Right lobe of liver (tissue), 6 donors: Measurements from ENCODE around the gene TRIP10. TPM values are rescaled to one million over a fixed set of nuclear protein-coding genes. Genes with fewer than 3 reads are reported as not detected.

Experiments used
- ATAC-seq, 4 donors: fragments of 200-7000 bp; cut with Tn5 transposase; one replicate each; pipeline ENCODE4 v1.9.1; 2020; ENCODE audit warnings: mild to moderate bottlenecking in 4 of 4, moderate library complexity in 4 of 4
- DNase-seq, 3 donors: peaks; one replicate each; pipeline ENCODE4 v3.0.0-alpha.2; 2020
- H3K27ac ChIP-seq, 3 donors: fragments of 200-600 bp; one replicate each; pipeline ENCODE4 v1.8.0; 2022
- H3K27me3 ChIP-seq, 2 donors: fragments of 200-600 bp; one replicate each; pipeline ENCODE4 v1.8.0; 2022
- H3K36me3 ChIP-seq, 4 donors: fragments of 200-600 bp; sonication (generic) in 1 of 4; one replicate each; pipeline versions ENCODE4 v1.5.1 to v1.8.0; 2017 to 2022; ENCODE audit warnings: control low read depth in 1 of 4
- H3K4me1 ChIP-seq, 4 donors: fragments of 200-600 bp; sonication (generic) in 1 of 4; one replicate each; pipeline versions ENCODE4 v1.5.1 to v1.8.0; 2017 to 2022; ENCODE audit warnings: control low read depth in 1 of 4
- H3K4me3 ChIP-seq, 3 donors: fragments of 200-600 bp; one replicate each; pipeline ENCODE4 v1.8.0; 2022
- H3K9me3 ChIP-seq, 4 donors: fragments of 200-600 bp; sonication (generic) in 1 of 4; one replicate each; pipeline versions ENCODE4 v1.5.1 to v1.8.0; 2017 to 2022; ENCODE audit warnings: control low read depth in 1 of 4
- CTCF ChIP-seq, 4 donors: fragments of 200-600 bp in 3 of 4; fragments of 450-650 bp in 1 of 4; IDR thresholded peaks; one replicate each; pipeline versions ENCODE4 v1.5.1 to v1.8.0; 2016 to 2022; ENCODE audit warnings: antibody characterized with exemption in 4 of 4, mild to moderate bottlenecking in 2 of 4
- POLR2A ChIP-seq: fragments of 450-650 bp; IDR thresholded peaks from one replicate; pipeline ENCODE4 v1.6.1; 2017; ENCODE audit warnings: antibody characterized with exemption, mild to moderate bottlenecking
- WGBS: methylation state at CpG from one replicate; pipeline ENCODE4 v1.1.6; 2018; ENCODE audit warnings: low coverage, low lambda C conversion rate; ENCODE audit not compliant: insufficient coverage; ENCODE audit errors: missing lambda C conversion rate; 5-methylcytosine and 5-hydroxymethylcytosine counted together
- intact Hi-C, 2 donors: fragments of 100-400 bp; cut with DNase I; formaldehyde crosslinking; loops; one replicate each; pipeline versions ENCODE4 v1.11.2 to v1.14.1; 2022
- total RNA-seq, 6 experiments: library from RNA; depleted of rRNA in 2 of 6; stranded (reverse); fragments of >200 nt in 2 of 6; fragmentation: NEBNext Ultra II Directional in 3 of 6; extraction: Animal tissue kit (Norgen Biotek cat#: 25700) in 3 of 6; gene quantifications; one replicate each; pipeline versions ENCODE4 v1.1.0 to v1.2.4, GENCODE V29; 2016 to 2023
- donor health status: DM: no; HTN: yes; CAD: no.
- donor health status: DM: no; HTN: no; CAD: no.
- donor health status: DM: no; HTN: no; CAD: no.
- donor health status: DM: no; HTN: yes; CAD: no.
- donor health status: DM: no; HTN: yes; CAD: no.

TRIP10 gene
- total RNA-seq, 6 experiments from 2014 or later: 7.5 to 14.9 (median 9.3) TPM

- no peaks in the 10 kb centered on the region for H3K9me3 ChIP-seq
- whole genome bisulfite sequencing: 29% methylated on average over 6 of the region's 8 CpGs
- H3K4me1 ChIP-seq: peaks cover 0 to 29% (median 5%) of the 10 kb centered on the region in 4 donors
- H3K27me3 ChIP-seq: no peaks in the 10 kb centered on the region
- no peak overlapping the region for H3K4me3 ChIP-seq
- ATAC-seq: peak in 2 of 4 donors; percentile 7 to 8
- TF ChIP-seq POLR2A: no peak
- TF ChIP-seq CTCF (IDR thresholded peaks at IDR 0.05): no peak
- peak; percentile 40 to 69 (median 59) for DNase-seq
- intact Hi-C loops: no loop called here
- no peak overlapping the region for H3K27ac ChIP-seq
- H3K36me3 ChIP-seq: no peaks in the 10 kb centered on the region
Measured at GRCh38 chr19:6765738-6766356, 26.4 kb downstream of the TRIP10 start.

DNA sequence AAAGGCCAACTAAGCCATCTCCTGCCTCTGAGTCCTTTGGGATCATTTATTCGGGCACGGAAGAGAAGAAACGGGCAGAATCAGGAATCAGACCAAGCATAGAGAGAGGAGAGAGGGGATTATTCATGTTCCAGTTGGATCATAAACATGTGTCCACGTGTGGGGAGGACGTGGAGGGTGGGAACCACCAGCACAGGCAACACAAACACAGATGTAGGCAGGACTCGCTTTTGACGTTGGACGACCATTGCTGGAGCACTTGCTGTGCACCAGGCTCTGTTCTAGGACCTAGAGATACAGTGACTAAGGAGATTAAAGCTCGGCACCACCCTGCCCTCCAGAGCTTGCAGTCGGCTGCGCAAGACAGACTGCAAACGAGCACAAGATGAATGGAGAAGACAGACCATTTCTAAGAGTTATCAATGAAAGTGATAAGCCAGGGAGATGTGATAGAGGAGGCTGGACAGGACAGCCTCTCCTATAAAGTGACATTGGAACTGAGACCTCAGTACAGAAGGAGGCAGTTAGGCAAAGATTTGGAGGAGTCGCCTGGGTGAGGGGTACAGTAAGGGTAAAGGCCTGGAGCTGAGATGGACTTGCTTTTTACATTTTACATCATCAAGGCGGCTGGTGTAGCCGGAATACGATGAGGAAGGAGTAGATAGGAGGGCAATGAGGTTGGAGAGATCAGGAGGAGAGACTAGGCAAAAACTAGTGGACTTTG, 27.0 kb downstream of the TRIP10 start:
- TF ChIP-seq POLR2A: no peak
- no peak for TF ChIP-seq CTCF (IDR thresholded peaks at IDR 0.05)
- Histone ChIP-seq H3K36me3 (no peaks in the 10 kb centered on the region), H3K27ac (no peak overlapping the region), H3K4me3 (peak overlapping the region; percentile 19 to 54 (median 27)), H3K4me1 (peaks cover 0 to 29% (median 5%) of the 10 kb centered on the region in 4 donors), H3K27me3 (no peaks in the 10 kb centered on the region), H3K9me3 (no peaks in the 10 kb centered on the region)
- DNase-seq (no peak), ATAC-seq (peak in 1 of 4 donors; percentile 10)
- intact Hi-C loops: no loop called here
- WGBS: 10% methylated on average over 15 of the region's 16 CpGs

GRCh38 chr19:6767081-6767356, 27.5 kb downstream of the TRIP10 start:
- intact Hi-C loops: no loop called here
- ATAC-seq (peak; percentile 8 to 35 (median 12)), DNase-seq (no peak)
- Histone ChIP-seq H3K27ac (peak overlapping the region in 1 of 3 donors; percentile 30), H3K36me3 (no peaks in the 10 kb centered on the region), H3K4me1 (peaks cover 0 to 29% (median 5%) of the 10 kb centered on the region in 4 donors), H3K27me3 (no peaks in the 10 kb centered on the region), H3K9me3 (no peaks in the 10 kb centered on the region), H3K4me3 (peak overlapping the region; percentile 19 to 54 (median 27))
- 3% methylated on average over 6 of the region's 15 CpGs for WGBS
- TF ChIP-seq POLR2A: no peak
- TF ChIP-seq CTCF (IDR thresholded peaks at IDR 0.05): no peak

GRCh38 chr19:6767357-6768235, 28.1 kb downstream of the TRIP10 start, which contains the start of gene SH2D3A:
Gene SH2D3A (minus strand): TSS chr19:6767435. CDS start chr19:6763748, 3,687 bp downstream.
- no peaks in the 10 kb centered on the region for H3K36me3 ChIP-seq
- peak within 1 kb of the TSS; percentile 19 to 54 (median 27) for H3K4me3 ChIP-seq
- H3K27ac ChIP-seq: peak within 1 kb of the TSS in 1 of 3 donors; percentile 30
- no peaks in the 10 kb centered on the region for H3K9me3 ChIP-seq
- no peaks in the 10 kb centered on the region for H3K27me3 ChIP-seq
- DNase-seq (peak; percentile 85 to 93 (median 88)), ATAC-seq (peak; percentile 89 to 92 (median 90))
- TF ChIP-seq CTCF (IDR thresholded peaks at IDR 0.05) (no peak), POLR2A (peak; percentile 37)
- WGBS: 2% methylated on average over 26 of the region's 47 CpGs
- peaks cover 0 to 29% (median 5%) of the 10 kb centered on the region in 4 donors for H3K4me1 ChIP-seq
- intact Hi-C loops: no loop called here
